ENCODE results near the gene SLC11A1.

The SLC11A1 gene, protein sequence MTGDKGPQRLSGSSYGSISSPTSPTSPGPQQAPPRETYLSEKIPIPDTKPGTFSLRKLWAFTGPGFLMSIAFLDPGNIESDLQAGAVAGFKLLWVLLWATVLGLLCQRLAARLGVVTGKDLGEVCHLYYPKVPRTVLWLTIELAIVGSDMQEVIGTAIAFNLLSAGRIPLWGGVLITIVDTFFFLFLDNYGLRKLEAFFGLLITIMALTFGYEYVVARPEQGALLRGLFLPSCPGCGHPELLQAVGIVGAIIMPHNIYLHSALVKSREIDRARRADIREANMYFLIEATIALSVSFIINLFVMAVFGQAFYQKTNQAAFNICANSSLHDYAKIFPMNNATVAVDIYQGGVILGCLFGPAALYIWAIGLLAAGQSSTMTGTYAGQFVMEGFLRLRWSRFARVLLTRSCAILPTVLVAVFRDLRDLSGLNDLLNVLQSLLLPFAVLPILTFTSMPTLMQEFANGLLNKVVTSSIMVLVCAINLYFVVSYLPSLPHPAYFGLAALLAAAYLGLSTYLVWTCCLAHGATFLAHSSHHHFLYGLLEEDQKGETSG

DNA sequence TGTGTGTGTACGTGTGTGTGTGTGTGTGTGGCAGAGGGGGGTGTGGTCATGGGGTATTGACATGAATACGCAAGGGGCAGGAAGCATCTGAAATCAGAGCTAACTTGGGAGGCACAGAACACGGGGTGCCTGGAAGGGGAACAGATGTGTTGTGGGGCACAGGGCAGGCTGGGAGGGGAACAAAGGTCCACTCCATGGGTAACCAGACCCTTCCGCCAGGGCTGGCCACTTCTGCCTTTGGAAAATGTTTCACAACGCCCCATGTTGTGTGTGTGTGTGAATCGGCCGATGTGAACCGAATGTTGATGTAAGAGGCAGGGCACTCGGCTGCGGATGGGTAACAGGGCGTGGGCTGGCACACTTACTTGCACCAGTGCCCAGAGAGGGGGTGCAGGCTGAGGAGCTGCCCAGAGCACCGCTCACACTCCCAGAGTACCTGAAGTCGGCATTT lies at the start of gene SLC11A1:
Gene SLC11A1 (plus strand): TSS at position 358 of the 451 bp plus-strand sequence. CDS start 96 bp downstream, outside the sequence.
- no peak for DNase-seq (ENCODE audit: low spot score)

DNA sequence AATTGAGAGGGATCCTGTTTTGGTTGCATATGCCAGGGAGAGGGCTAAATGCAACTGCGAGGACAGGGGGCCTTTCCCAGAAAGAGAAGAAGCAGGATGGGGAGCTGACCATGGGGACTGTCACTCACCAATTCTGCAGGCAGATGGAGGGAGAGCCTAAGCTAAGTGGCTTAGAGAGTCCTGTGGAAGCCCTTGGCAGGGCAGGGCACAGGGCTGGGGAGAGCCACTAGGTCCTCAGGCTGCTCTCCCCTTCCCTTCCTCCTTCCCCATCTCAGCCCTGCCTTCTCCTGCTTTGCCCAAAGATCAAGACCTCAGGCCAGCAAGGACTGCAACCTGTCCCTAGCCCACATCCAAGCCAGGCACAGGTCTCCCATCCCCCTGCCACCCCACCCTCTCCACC lies 49.8 kb upstream of the SLC11A1 start:
- no peak for DNase-seq (ENCODE audit: low spot score)

DNA sequence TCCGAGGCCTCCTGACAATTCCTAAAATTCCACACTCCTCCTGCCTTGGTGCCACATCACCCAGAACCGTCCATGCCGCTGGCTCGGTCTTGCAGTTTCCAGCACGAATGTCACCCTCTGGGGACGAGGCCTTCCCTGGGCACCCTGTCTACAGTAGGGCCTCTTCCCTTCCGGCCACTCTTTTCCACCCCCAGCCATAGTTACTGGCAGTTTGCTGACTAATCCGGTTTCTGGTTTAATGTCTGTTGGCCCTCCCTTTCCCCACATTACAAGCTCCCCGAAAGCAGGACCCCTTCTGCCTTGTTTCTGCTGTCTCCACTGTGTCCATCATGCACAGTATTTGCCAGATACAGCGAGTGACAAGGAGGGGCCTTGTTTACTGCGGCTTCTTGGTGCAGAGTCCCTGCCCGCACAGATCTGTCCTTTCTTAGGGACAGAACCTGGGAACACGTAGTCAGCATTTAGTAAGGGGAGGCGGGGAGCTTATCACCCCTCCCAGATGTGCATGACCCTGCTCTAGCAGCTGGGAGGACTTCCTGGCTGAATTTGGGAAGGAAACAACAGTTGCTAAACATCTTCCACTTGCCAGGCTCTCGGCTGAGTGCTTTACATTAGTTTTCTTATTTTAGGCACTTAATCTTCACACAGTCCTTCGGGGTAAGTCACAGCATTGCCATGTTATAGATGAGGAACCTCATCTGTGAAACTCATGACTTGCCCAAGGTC lies 49.0 kb upstream of the SLC11A1 start:
- DNase-seq (ENCODE audit: low spot score) = no peak

DNA sequence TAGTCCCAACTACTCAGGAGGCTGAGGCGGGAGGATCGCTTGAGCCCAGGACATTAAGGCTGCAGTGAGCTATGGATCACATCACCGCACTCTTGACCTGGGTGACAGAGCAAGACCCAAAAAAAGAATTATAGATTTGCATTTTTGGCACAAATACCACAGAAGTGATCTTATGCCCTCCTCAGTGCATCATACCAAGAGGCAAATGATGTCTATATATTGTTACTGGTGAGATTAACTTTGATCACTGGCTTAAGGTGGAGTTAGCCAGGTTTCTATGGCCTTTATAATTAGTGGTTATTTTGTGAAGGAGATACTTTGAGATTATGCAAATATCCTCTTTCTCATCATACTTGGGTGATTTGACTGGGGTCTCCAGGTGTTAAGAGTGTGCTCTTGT lies 47.5 kb upstream of the SLC11A1 start:
- DNase-seq (ENCODE audit: low spot score) = no peak

DNA sequence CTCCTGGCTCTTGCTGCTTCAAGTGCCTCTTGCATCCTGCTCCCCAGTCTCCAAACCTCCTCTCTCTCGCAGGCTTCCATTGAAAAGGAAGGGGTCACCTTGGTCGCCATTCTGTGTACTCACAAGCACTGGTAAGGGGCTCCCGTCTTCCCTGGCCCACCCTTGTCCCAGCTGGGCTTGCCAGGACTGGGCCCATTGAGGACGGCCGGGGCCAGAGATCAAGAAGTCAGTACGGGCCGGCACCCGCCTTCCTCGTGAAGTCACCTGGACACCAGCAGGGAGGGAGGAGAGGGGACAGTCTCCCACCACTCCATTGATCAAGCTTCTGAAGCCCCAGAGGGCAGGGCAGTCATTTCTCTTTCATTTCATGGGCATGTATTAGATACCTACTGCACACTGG lies 41.4 kb upstream of the SLC11A1 start:
- DNase-seq (ENCODE audit: low spot score) = no peak

DNA sequence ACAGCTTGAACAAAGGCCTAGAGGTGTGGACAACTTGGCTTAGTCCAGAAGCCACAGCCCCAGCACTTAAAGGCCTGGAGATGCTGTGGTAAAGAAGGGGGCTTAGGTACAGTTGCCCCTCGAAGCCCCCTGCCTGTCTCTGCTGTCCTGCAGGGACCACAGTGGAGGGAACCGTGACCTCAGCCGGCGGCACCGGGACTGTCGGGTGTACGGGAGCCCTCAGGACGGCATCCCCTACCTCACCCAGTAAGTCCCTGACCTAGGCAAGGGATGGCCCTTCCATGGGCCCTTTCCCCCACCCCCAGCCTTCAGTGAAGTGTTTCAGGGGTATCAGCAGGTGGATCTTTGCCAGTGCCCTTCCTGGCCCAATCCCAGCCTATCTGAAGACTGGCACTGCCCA lies 40.7 kb upstream of the SLC11A1 start:
- no peak for DNase-seq (ENCODE audit: low spot score)

DNA sequence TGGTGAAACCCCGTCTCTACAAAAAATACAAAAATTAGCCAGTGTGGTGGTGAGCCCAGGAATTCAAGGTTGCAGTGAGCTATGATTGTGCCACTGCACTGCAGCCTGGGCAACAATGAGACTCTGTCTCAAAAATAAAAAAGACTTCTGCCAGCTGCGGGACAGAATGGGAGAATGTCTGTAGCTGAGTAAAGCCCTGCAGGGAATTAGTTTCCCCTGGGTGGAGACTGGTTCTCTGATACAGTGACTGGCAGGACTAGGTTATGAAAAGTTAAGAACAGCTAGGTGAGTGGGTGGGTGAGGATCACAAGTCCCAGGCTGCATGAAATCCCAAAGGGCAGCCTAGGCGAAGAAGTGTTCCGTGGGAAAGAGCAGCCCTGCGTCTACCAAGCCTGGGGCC lies 39.2 kb upstream of the SLC11A1 start:
- no peak for DNase-seq (ENCODE audit: low spot score)

DNA sequence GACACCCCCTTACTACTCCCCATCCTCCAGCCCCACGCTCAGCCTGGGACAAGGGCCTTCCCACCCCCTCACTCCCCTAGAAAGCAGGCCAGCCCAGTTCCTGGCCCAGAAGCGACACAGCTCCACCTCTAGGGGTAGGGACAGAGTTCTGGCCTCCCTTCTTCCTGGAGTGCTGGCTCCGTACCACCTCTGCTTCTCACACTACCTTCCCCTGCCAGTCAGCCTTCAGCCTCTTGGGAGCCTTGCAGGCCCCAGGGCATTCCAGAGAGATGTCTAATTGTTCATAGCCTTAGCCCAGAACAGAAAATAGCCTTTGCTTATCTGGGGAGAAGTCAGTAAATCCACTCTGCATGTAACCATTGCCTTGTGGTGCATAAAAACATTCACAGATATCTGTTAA lies 38.5 kb upstream of the SLC11A1 start:
- DNase-seq (ENCODE audit: low spot score) = no peak

DNA sequence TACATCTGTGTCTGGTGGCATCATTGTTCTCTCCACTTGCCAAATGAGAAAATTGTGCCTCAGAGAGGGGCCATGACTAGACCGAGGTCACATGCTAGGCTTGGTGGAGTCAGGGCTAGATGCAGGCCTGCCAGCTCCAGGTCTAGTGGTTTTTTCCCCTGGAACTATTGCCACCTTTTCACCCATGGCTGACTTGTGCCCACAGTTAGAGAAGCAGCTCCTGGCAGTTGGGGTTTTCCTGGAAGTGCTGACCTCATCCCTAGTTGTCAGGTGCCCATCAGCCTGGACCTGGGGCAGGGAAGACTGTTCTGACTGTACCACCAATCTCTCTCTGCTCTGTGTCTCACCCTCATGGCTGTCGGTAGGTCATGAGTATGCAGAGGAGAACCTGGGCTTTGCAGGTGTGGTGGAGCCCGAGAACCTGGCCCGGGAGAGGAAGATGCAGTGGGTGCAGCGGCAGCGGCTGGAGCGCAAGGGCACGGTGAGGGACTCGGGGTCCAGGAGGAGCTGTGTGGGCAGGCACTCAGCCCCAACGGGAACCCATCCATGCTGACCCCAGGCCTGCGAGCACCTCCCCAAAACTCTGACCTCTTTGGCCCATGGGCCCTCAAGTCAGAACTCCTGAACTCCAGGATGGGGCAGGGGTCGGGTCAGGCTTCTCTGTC lies 37.9 kb upstream of the SLC11A1 start:
- no peak for DNase-seq (ENCODE audit: low spot score)

DNA sequence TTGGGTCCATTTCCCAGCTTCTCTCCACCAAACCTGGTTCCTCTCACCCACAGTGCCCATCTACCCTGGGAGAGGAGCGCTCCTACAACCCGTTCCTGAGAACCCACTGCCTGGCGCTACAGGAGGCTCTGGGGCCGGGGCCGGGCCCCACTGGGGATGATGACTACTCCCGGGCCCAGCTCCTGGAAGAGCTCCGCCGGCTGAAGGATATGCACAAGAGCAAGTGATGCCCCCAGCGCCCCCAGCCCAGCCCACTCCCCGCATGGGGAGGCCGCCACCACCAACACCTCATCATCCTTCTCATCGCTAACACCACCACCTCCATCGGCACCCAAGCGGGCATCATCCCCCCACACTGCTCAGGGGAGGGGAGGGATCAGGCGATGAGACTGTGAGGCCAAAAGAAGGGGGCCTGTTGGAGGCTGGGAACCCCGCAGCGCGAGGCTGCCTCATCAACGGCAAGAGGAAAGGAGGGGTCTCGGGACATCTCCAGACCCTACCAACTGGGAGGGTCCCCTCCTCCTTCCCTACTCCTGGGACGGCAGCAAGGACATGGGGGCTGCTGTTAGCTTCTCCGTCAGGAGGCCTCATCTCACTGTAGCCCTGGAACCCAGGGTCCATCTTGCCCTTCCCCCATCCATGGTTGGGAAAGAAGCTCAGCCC lies 37.2 kb upstream of the SLC11A1 start:
- no peak for DNase-seq (ENCODE audit: low spot score)

DNA sequence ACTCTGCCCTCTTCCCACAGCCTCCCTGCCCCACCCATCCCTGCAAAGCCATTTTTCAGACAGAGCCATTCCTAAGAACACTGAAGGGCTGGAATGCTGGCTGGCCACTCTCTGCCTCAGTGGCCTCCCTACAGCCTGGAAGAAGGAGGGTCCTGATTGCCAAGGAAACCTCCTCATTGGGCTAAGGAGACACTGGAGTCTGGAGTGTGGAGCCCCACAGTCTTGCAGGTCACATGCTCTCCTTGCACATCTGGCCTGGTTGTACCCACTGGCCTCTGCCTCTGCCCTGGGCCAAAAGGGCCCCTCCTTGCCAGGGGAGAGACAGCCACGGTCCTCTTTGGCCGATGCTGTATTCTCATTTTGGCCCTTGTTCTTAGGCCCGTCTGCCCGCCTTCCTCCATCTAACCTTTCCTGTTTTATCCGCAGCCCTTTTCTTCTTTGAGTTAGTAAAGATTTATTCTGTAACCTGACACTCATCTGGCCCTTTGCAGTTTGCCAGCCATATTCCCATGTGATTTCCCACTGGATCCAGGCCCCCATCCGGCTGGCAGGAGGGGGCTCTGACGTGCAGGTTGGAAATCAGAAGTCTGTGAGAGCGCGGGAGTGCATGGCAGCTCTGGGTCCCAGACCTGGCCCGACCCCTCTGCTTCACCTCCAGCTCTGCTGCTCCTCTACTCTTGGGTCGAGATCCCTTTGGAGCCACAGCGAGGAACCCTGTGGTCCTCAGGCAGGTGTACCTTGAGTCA lies 36.4 kb upstream of the SLC11A1 start:
- no peak for DNase-seq (ENCODE audit: low spot score)

DNA sequence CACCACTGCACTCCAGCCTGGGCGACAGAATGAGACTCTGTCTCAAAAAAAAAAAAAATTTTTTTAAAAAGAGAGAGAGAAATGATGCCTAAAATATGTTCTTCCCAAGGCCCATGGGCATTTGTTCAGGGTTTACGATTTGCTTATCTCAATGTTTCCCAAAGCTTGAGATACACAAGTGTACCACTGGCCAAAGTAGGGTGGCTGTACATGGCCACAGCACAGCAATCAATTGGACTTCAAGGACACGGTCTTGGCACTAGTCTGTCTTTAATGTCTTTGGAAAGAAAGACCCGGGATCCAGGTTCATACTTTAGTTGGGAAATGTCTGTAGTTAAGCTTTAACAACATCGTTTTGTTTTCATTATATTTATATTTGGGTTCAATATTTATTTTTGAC lies 34.9 kb upstream of the SLC11A1 start:
- no peak for DNase-seq (ENCODE audit: low spot score)

DNA sequence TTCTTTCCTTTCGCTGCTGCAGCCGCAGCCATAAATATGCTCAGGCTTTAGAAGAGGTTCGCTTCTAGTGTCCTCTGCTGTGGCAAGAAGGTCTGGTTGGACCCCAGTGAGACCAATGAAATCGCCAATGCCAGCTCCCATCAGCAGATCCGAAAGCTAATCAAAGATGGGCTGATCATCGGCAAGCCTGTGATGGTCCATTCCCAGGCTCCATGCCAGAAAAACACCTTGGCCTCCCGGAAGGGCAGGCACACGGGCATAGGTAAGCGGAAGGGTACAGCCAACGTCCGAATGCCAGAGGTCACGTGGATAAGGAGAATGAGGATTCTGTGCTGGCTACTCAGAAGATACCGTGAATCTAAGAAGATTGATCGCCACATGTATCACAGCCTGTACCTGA lies 28.0 kb upstream of the SLC11A1 start:
- no peak for DNase-seq (ENCODE audit: low spot score)

DNA sequence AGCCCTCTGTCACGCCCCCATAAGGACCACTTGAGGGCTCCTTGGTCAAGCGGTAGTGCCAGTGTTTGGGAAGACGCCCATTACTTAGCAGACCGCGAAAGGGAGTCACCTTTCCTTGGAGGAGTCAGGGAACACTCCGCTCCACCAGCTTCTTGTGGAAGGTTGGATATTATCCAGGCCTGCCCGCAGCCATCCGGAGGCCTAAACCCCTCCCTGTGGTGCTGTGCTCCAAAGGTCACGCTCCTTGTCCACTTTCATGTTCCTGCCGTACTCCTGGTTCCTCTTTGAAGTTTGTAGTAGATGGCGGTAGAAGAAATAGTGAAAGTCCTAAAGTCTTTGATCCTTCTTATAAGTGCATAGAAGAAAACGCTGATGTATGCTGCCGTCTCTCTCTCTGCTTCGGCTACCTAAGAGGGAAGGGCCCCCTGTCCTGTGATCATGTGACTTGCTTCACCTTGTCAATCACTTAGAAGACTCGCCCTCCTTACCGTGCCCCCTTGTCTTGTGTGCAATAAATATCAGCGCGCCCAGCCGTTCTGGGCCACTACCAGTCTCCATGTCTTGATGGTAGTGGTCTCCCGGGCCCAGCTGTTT lies 27.1 kb upstream of the SLC11A1 start:
- no peak for DNase-seq (ENCODE audit: low spot score)

DNA sequence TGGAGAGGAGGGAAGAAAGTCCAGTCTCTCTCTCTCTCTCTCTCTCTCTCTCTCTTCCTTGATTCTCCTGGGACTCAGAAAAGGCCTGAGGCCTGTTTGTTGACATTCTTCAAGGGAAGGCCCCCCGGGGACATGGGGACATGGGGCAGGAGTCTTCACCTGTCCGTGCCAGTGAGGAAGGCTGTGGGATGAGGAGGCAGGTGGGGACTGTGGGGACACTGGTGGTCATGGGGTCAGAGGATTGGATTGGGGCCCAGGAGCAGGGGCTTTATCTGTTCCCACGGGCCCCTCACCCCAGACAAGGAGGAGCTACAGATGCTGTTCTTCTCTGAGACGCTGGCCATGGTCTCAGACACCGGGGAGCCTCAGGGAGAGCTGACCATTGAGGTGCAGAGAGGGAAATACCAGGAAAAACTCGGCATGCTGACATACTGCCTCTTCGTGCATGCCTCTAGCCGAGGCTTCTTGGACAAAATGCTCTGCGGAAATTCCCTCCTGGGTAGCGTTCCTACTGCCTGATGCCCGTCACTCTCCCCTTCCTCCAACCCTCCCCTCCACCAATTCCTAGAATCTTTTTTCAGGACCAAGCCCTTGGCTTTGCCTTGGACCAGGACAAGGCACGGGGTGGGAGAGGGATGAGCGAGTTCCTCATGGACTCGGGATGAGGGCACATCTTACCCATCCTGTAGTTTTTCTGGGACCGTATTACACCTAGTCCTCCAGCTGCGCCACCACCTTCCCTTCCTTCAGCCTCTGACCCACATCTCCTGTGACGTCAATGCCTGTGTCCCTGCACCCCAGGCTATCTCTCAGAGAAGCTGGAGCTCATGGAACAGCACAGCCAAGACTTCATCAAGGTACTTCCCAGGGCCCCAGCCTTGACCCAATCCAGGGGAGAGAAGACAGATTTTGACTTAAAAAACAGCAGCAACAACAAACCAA lies 24.6 kb upstream of the SLC11A1 start:
- no peak for DNase-seq (ENCODE audit: low spot score)

DNA sequence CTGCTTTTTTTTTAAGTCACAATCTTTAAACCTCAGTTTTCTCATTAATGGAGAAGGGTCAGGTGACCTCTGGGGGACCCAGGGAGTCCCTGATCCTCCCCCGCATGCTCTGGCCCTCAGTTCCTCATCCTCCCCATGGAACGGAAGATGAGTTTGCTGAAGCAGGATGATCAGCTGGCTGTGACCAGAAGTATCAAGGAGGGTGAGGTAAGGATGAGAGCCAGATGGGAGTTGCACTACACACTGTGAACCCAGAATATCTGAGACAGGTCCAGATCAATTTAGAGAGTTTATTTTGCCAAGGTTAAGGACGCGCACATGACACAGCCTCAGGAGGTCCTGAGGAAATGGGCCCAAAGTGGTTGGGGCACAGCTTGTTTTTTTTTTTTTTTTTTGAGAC lies 21.6 kb upstream of the SLC11A1 start:
- no peak for DNase-seq (ENCODE audit: low spot score)

DNA sequence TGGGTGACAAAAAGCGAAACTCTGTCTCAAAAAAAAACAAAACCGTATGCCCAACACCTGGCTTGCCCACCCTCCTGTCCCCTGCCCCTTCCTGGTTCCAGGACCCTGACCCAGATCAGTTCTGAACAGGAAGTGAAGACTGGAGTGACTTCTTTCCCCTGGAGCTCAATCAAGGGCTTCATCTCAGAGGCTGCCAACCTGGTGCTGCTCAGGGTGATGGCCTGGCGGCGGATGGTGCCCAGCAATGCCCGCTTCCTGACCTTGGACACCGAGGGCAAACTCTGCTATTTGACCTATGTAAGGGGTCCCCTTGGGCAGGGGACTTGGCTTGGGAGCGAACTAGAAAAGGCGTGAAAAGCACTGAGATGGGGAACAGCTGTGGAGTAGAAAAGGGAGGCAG lies 19.5 kb upstream of the SLC11A1 start:
- DNase-seq (ENCODE audit: low spot score) = no peak

DNA sequence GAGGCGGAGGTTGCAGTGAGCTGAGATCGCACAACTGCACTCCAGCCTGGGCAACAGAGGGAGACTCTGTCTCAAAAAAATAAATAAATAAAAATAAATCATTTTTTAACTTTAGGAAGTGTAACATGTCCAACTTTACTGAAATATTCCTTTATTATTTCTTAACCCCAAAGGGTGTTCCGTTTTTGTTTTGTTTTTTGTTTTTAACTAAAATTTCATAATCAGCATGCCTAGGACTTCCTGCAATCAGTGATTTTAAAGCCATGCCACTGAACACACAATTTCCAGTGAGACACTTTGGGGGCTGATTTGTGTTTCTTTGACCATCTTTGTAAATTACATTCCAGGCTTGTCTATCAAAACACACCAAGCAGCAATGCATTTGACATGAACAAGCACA lies 18.3 kb upstream of the SLC11A1 start:
- DNase-seq (ENCODE audit: low spot score) = no peak

DNA sequence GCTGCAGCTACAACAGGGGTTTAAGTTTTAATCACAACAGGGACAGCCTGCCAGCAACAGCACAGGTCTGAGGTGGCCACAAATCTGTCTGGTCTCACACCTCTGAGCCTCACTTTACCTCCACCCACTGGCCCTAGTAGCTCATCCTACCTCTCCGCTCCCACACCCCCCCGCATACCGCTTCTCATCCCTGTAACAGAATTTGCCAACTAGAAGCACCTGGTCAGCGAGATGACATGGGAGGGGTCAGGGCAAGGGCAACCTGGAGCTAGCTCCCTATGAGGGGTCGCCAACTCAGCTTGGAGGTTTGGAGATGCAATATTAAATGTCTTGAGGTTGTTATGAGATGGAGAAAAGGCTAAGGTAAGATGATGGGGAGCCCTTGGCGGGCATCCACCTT lies 17.9 kb upstream of the SLC11A1 start:
- no peak for DNase-seq (ENCODE audit: low spot score)

All from D341Med (cell line).